ENCODE data around the gene DRD2. TPM values are rescaled to one million over a fixed set of nuclear protein-coding genes. Genes with fewer than 3 reads are reported as not detected.
A peak's percentile ranks its signal among the peaks of the same experiment; 100 is the strongest.

Gene DRD2
- total RNA-seq, 1 experiment from 2014 or later = 0.28 TPM

- no TSS peak for BruUV-seq (replicated peaks)
- H3K4me1 Mint-ChIP-seq (ENCODE audit: insufficient read depth, unreplicated experiment) = peaks cover 46% of the 10 kb centered on the region
- no peaks in the 10 kb centered on the region for H3K36me3 Mint-ChIP-seq (ENCODE audit: insufficient read depth, unreplicated experiment)
- no peak for TF ChIP-seq CTCF (IDR thresholded peaks at IDR 0.05; ENCODE audit: unreplicated experiment)
- intact Hi-C loops (cut with micrococcal nuclease) = loop anchor here (10.0 kb wide), 1 partner anchor 361 kb away; no protein-coding TSS in a partner anchor
- no peak for DNase-seq (ENCODE audit: unreplicated experiment)
- peak overlapping the region; percentile 63 for H3K27ac Mint-ChIP-seq (ENCODE audit: low read depth, unreplicated experiment)
- H3K27me3 Mint-ChIP-seq (ENCODE audit: insufficient read depth, unreplicated experiment) = no peaks in the 10 kb centered on the region
- no peaks in the 10 kb centered on the region for H3K9me3 Mint-ChIP-seq (ENCODE audit: unreplicated experiment)
- no peak overlapping the region for H3K4me3 Mint-ChIP-seq (ENCODE audit: unreplicated experiment)
- ChIA-PET CTCF (interaction anchor here (0.6 to 1.0 kb wide), 3 partner anchors 9 to 160 kb away, joined by 3 read pairs; no protein-coding TSS in a partner anchor), POLR2A (interaction anchor here (1.1 kb wide), 2 partner anchors 11 to 72 kb away, joined by 3 to 4 read pairs; no protein-coding TSS in a partner anchor)
Observed at GRCh38 chr11:113373981-113374560, 101.1 kb downstream of the DRD2 start.

GRCh38 chr11:113373306-113373705 lies 101.9 kb downstream of the DRD2 start:
- ChIA-PET POLR2A (interaction anchor here (1.1 kb wide), 2 partner anchors 12 to 73 kb away, joined by 3 to 4 read pairs; no protein-coding TSS in a partner anchor), CTCF (interaction anchor here (0.7 kb wide), 1 partner anchor 160 kb away, joined by 3 read pairs; no protein-coding TSS in a partner anchor)
- TF ChIP-seq CTCF (IDR thresholded peaks at IDR 0.05; ENCODE audit: unreplicated experiment) = no peak
- intact Hi-C loops (cut with micrococcal nuclease) = loop anchor here (10.0 kb wide), 1 partner anchor 361 kb away; no protein-coding TSS in a partner anchor
- no peak overlapping the region for H3K4me3 Mint-ChIP-seq (ENCODE audit: unreplicated experiment)
- DNase-seq (ENCODE audit: unreplicated experiment) = peak; percentile 78
- H3K27me3 Mint-ChIP-seq (ENCODE audit: insufficient read depth, unreplicated experiment) = no peaks in the 10 kb centered on the region
- H3K36me3 Mint-ChIP-seq (ENCODE audit: insufficient read depth, unreplicated experiment) = peaks cover 7% of the 10 kb centered on the region
- H3K4me1 Mint-ChIP-seq (ENCODE audit: insufficient read depth, unreplicated experiment) = peaks cover 46% of the 10 kb centered on the region
- H3K9me3 Mint-ChIP-seq (ENCODE audit: unreplicated experiment) = no peaks in the 10 kb centered on the region
- H3K27ac Mint-ChIP-seq (ENCODE audit: low read depth, unreplicated experiment) = peak overlapping the region; percentile 63
- no TSS peak for BruUV-seq (replicated peaks)

- Mint-ChIP-seq H3K4me3 (ENCODE audit: unreplicated experiment) (no peak overlapping the region), H3K27ac (ENCODE audit: low read depth, unreplicated experiment) (no peak overlapping the region), H3K36me3 (ENCODE audit: insufficient read depth, unreplicated experiment) (peaks cover 17% of the 10 kb centered on the region), H3K9me3 (ENCODE audit: unreplicated experiment) (no peaks in the 10 kb centered on the region), H3K4me1 (ENCODE audit: insufficient read depth, unreplicated experiment) (peaks cover 36% of the 10 kb centered on the region), H3K27me3 (ENCODE audit: insufficient read depth, unreplicated experiment) (no peaks in the 10 kb centered on the region)
- POLR2A ChIA-PET = interaction anchor here (1.2 kb wide), 1 partner anchor 69 kb away, joined by 3 read pairs; no protein-coding TSS in a partner anchor
- TF ChIP-seq CTCF (IDR thresholded peaks at IDR 0.05; ENCODE audit: unreplicated experiment) = no peak
- intact Hi-C loops (cut with micrococcal nuclease) = loop anchor here (10.0 kb wide), 1 partner anchor 362 kb away; no protein-coding TSS in a partner anchor
- DNase-seq (ENCODE audit: unreplicated experiment) = no peak
- no TSS peak for BruUV-seq (replicated peaks)
- CTCF ChIA-PET = interaction anchor here (1.2 kb wide), 1 partner anchor 55 kb away, joined by 3 read pairs; no protein-coding TSS in a partner anchor
Observed at GRCh38 chr11:113372309-113372708, 102.9 kb downstream of the DRD2 start.

GRCh38 chr11:113370634-113371033 lies 104.6 kb downstream of the DRD2 start:
- POLR2A ChIA-PET = interaction anchor here (0.8 to 1.4 kb wide), 3 partner anchors 13 to 87 kb away, joined by 3 to 4 read pairs (median 3); no protein-coding TSS in a partner anchor
- CTCF ChIA-PET = interaction anchor here (0.9 kb wide), 1 partner anchor 123 kb away, joined by 3 read pairs; no protein-coding TSS in a partner anchor
- no peaks in the 10 kb centered on the region for H3K9me3 Mint-ChIP-seq (ENCODE audit: unreplicated experiment)
- no peak for DNase-seq (ENCODE audit: unreplicated experiment)
- peaks cover 24% of the 10 kb centered on the region for H3K36me3 Mint-ChIP-seq (ENCODE audit: insufficient read depth, unreplicated experiment)
- intact Hi-C loops (cut with micrococcal nuclease) = loop anchor here (10.0 kb wide), 1 partner anchor 364 kb away; no protein-coding TSS in a partner anchor
- no peak overlapping the region for H3K4me3 Mint-ChIP-seq (ENCODE audit: unreplicated experiment)
- H3K27ac Mint-ChIP-seq (ENCODE audit: low read depth, unreplicated experiment) = no peak overlapping the region
- BruUV-seq (replicated peaks) = no TSS peak
- TF ChIP-seq CTCF (IDR thresholded peaks at IDR 0.05; ENCODE audit: unreplicated experiment) = no peak
- H3K27me3 Mint-ChIP-seq (ENCODE audit: insufficient read depth, unreplicated experiment) = no peaks in the 10 kb centered on the region
- peaks cover 26% of the 10 kb centered on the region for H3K4me1 Mint-ChIP-seq (ENCODE audit: insufficient read depth, unreplicated experiment)
